CD4-positive, alpha-beta T cell treated with Interleukin-12 subunit alpha and Interleukin-12 subunit beta, for 1 hour (primary cell): ENCODE data around the gene LIPI.
"Not testable (repeated sequence)": the region's sequence is repeated elsewhere in the genome, so short reads cannot be mapped to it uniquely, and the experiment has no call there.

Experiments used
- DNase-seq: peaks from one replicate; pipeline ENCODE4 v3.0.0-alpha.2; 2020

LIPI gene

GRCh38 chr21:14072761-14073535, 137.8 kb downstream of the LIPI start:
- no peak for DNase-seq

- DNase-seq, result no peak
Measured at GRCh38 chr21:14071902-14072734, 138.6 kb downstream of the LIPI start.

- DNase-seq, result no peak
Measured at GRCh38 chr21:14070968-14071367, 139.8 kb downstream of the LIPI start.

- no peak for DNase-seq
Measured at GRCh38 chr21:14070049-14070893, 140.5 kb downstream of the LIPI start.

- DNase-seq, result no peak
Measured at GRCh38 chr21:14064296-14064645, 146.5 kb downstream of the LIPI start.

GRCh38 chr21:14063620-14064295, 147.0 kb downstream of the LIPI start:
- not testable (repeated sequence) for DNase-seq

GRCh38 chr21:14062684-14063083, 148.1 kb downstream of the LIPI start:
- not testable (repeated sequence) for DNase-seq

GRCh38 chr21:14061820-14062219, 148.9 kb downstream of the LIPI start:
- not testable (repeated sequence) for DNase-seq

- DNase-seq, result not testable (repeated sequence)
Measured at GRCh38 chr21:14058995-14059627, 151.6 kb downstream of the LIPI start.
